ENCODE measurements around the gene RGS16.
A peak's percentile ranks its signal among the peaks of the same experiment; 100 is the strongest.

RGS16 gene

DNA sequence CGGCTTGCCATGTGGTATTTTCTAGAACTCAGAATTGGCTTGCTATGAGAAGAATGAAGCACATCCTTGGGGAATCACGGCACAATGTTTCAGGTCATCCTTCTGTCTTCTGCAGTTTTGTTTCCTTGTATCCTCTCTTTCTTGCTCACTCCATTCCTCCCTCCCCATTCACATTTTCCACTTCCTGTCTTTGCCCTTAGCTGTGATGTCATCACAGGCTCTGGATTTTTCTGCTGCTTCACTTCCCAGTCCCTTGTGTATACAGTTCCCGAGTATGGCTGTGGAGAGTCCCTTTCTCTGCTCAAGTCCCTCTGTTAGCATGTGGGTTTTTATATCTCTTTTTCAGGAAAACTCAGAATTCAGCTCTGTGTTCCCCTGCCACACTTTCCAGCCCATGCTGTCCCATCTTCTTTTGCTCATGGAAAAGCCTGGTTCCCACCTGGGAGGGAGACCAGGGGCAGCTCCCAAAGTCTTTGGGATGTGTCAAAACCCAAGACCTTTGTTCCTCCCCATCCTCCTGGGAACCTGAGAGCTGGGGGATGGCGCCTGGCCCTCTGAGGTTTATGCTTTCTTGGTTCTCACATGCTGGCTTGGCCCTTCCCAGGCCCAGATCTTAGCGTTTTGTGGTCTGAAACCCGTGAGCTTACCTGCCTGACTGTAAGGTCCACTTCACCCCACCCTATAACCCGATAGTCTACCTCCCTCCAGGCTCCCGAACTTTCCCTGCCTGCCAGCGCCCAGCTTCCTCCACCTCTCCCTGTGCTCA is 4.8 kb upstream of the RGS16 start:
- DNase-seq (ENCODE audit: low spot score): no peak
- no peak for TF ChIP-seq CTCF (IDR thresholded peaks at IDR 0.05; ENCODE audit: extremely low read depth, missing control alignments)

- no peak for TF ChIP-seq CTCF (IDR thresholded peaks at IDR 0.05; ENCODE audit: extremely low read depth, missing control alignments)
- DNase-seq (ENCODE audit: low spot score): no peak
Observed at GRCh38 chr1:182608236-182608635, 4.0 kb upstream of the RGS16 start.

- no peak for DNase-seq (ENCODE audit: low spot score)
Observed at GRCh38 chr1:182607566-182607965, 3.4 kb upstream of the RGS16 start.

GRCh38 chr1:182603646-182604174 is 479 bp downstream of the RGS16 start:
- DNase-seq (ENCODE audit: low spot score): no peak
- no peak for TF ChIP-seq CTCF (IDR thresholded peaks at IDR 0.05; ENCODE audit: extremely low read depth, missing control alignments)

More at GRCh38 chr1:182607566-182607965, 3.4 kb upstream of the RGS16 start:
- no peak for TF ChIP-seq CTCF (IDR thresholded peaks at IDR 0.05; ENCODE audit: extremely low read depth, missing control alignments)

- no peak for TF ChIP-seq CTCF (IDR thresholded peaks at IDR 0.05; ENCODE audit: extremely low read depth, missing control alignments)
- no peak for DNase-seq (ENCODE audit: low spot score)
Observed at GRCh38 chr1:182602935-182603645, 1.1 kb downstream of the RGS16 start.

DNA sequence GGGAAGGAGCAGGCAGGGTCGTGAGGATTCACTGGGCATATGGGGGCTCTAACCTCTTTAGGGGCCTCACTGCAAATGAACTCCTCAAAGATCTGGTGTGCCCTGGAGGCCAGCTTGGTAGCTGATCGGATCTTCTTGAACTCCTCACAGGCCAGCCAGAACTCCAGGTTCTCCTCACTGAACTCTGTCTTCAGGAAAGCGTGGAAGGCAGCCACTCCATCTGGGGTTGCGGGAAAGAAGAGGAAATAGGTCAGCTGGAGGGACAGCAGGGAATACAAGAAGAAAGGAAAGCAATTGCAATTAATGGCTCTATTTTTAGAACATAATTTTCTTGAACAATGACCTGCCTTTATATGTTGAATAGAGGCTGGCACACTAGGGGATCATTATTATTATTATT is 2.3 kb downstream of the RGS16 start:
- DNase-seq (ENCODE audit: low spot score): no peak
- TF ChIP-seq CTCF (IDR thresholded peaks at IDR 0.05; ENCODE audit: extremely low read depth, missing control alignments): no peak

GRCh38 chr1:182601416-182601786 is 2.8 kb downstream of the RGS16 start:
- TF ChIP-seq CTCF (IDR thresholded peaks at IDR 0.05; ENCODE audit: extremely low read depth, missing control alignments): peak; percentile 73
- DNase-seq (ENCODE audit: low spot score): peak; percentile 76
